IPS-15b (cell line): ENCODE results near the gene MRPL53.

Experiments used
- H3K27me3 ChIP-seq: one replicate; pipeline ENCODE4 v1.6.1; 2013; ENCODE audit warnings: low read length; ENCODE audit not compliant: control insufficient read depth, insufficient read depth
- H3K36me3 ChIP-seq: one replicate; pipeline ENCODE4 v1.6.1; 2013; ENCODE audit warnings: low read length; ENCODE audit not compliant: control insufficient read depth, insufficient read depth
- H3K4me1 ChIP-seq: one replicate; pipeline ENCODE4 v1.6.1; 2013; ENCODE audit warnings: mild to moderate bottlenecking, low read length; ENCODE audit not compliant: control insufficient read depth, insufficient read depth
- H3K4me3 ChIP-seq: one replicate; pipeline ENCODE4 v1.5.1; 2013; ENCODE audit warnings: low read depth, low read length
- H3K9ac ChIP-seq: one replicate; pipeline ENCODE4 v1.6.1; 2013; ENCODE audit warnings: low read depth, mild to moderate bottlenecking, low read length
- H3K9me3 ChIP-seq: one replicate; pipeline ENCODE4 v1.6.1; 2013; ENCODE audit warnings: mild to moderate bottlenecking, low read length; ENCODE audit not compliant: control insufficient read depth, insufficient read depth

The MRPL53 gene

GRCh38 chr2:74472086-74472944 is at the start of gene MRPL53:
TSS of gene MRPL53 (minus strand) at chr2:74472680. CDS start at chr2:74472660, 20 bp downstream.
- Histone ChIP-seq H3K4me1 (peaks cover 2% of the 10 kb centered on the region), H3K4me3 (peak within 1 kb of the TSS; percentile 89), H3K27me3 (no peaks in the 10 kb centered on the region), H3K9me3 (no peaks in the 10 kb centered on the region), H3K36me3 (peaks cover 11% of the 10 kb centered on the region), H3K9ac (peak within 1 kb of the TSS; percentile 71)

- peaks cover 6% of the 10 kb centered on the region for H3K9me3 ChIP-seq
- H3K36me3 ChIP-seq = no peaks in the 10 kb centered on the region
- H3K4me3 ChIP-seq = peak overlapping the region; percentile 49
- H3K9ac ChIP-seq = no peak overlapping the region
- peaks cover 95% of the 10 kb centered on the region for H3K27me3 ChIP-seq
- H3K4me1 ChIP-seq = no peaks in the 10 kb centered on the region
Observed at GRCh38 chr2:74516650-74517049, 44.2 kb upstream of the MRPL53 start.

DNA sequence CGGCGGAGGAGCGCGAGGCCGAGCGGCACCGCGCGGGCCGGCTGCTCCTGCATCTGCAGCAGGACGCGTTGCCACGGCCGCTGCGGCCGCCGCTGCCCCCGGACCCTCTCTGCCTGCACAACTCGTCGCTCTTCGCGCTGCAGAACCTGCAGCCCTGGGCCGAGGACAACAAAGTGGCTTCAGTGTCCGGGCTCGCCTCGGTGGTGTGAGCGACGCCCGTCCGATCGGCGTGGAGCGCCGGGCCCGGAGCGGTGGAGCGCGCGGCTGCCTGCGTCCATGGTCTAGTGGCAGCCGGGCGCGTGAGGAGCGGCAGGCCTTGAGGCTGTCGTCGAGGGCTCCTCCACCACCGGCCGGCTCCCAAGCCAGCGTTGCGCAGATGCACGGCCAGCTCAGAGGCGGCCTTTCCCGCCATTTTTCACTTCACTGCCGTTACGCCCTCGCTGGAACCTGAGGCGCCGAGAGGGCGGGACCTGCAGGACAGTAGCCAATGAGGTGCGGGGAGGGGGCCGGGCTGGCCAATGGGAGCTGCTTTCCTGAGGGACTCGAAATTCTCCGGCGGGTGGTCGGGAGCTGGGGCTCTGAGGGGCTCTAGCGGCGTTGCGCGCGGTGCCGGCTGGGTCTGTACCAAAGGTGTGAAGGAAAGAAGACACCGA is 43.6 kb upstream of the MRPL53 start:
- H3K9me3 ChIP-seq = peaks cover 6% of the 10 kb centered on the region

GRCh38 chr2:74515271-74515980 is 42.9 kb upstream of the MRPL53 start:
- H3K36me3 ChIP-seq = no peaks in the 10 kb centered on the region
- peak overlapping the region; percentile 49 for H3K4me3 ChIP-seq
- H3K9ac ChIP-seq = no peak overlapping the region
- peaks cover 6% of the 10 kb centered on the region for H3K9me3 ChIP-seq
- no peaks in the 10 kb centered on the region for H3K4me1 ChIP-seq
- H3K27me3 ChIP-seq = peaks cover 99% of the 10 kb centered on the region

More for the DNA sequence above, 43.6 kb upstream of the MRPL53 start:
- Histone ChIP-seq H3K9ac (no peak overlapping the region), H3K4me3 (peak overlapping the region; percentile 49), H3K4me1 (no peaks in the 10 kb centered on the region), H3K36me3 (no peaks in the 10 kb centered on the region), H3K27me3 (peaks cover 98% of the 10 kb centered on the region)

DNA sequence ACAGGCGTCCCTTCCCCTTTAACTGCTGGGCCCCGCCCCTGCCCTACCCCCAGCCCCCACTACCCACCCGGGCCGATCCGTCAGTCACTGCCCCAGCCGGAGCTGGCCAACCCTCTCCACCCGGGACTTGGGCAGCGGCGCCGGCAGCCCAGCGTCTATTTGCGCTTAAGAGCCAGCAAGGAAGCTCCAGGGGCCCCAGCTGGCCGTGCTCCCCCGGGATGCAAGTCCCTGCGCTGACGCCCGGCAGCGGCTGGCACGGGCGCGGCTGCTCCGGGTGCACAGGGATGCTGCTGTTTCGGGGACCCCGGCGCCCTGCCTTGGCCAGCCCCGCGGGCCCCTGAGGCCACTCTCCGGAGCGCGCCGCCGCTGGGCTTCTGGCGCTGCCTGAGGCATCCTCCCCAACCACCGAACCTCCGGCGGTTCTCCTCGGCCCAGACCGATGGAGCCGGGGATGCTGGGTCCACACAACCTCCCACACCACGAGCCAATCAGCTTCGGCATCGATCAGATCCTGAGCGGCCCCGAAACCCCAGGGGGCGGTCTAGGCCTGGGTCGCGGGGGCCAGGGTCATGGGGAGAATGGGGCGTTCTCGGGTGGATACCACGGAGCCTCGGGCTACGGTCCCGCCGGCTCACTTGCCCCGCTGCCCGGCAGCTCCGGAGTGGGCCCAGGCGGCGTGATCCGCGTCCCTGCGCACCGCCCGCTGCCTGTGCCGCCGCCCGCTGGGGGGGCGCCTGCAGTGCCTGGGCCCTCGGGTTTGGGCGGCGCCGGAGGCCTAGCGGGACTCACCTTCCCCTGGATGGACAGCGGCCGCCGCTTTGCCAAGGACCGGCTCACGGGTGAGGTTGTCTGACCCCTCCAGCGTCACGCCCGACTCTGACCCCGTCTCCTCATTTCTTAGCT is 42.1 kb upstream of the MRPL53 start, which contains the start of gene TLX2:
TLX2 (plus strand) TSS at position 83 of the 903 bp plus-strand sequence; CDS start at position 440, 357 bp downstream.
- peak within 1 kb of the TSS; percentile 52 for H3K4me3 ChIP-seq
- H3K27me3 ChIP-seq = peaks cover 99% of the 10 kb centered on the region
- no peak within 1 kb of the TSS for H3K9ac ChIP-seq
- H3K4me1 ChIP-seq = no peaks in the 10 kb centered on the region
- H3K36me3 ChIP-seq = no peaks in the 10 kb centered on the region
- H3K9me3 ChIP-seq = peaks cover 6% of the 10 kb centered on the region

DNA sequence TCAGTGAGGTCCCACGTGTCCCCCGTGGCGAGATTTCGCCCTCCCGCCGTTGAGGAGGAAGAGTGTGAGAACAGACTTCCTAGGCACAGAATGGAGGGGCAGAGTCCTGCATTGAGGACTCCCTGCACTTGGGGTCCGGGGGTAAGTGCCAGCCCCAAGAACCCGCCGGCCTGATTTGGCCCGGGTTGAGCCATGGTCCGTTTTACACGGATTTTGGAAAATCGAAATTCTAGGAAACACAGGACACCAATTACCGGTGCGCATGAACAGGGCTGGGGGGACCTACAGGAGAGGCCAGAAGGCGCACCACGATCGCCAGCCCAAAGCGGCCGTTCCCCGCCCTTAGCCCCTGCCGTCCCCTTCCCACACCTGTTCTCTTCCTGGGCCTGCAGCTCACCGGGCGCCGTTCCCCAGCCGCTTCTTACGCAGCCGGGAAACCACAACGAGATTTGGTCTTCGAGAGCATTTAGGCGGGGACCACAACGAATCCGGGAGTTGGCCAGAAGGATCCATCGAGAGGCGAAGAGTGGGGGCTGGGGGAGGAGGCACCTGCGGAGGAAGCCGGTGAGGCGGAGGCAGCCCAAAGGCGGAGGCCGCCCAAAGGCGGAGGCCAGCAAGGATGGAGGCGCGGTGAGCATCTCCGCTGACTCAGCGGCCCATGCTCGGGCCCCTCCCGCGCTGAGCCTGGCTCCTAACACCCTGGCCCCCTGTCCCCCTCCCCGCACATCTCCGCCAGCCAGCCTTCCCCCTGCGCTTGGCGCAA is 41.3 kb upstream of the MRPL53 start:
- Histone ChIP-seq H3K9me3 (peaks cover 6% of the 10 kb centered on the region), H3K4me1 (no peaks in the 10 kb centered on the region), H3K27me3 (peaks cover 99% of the 10 kb centered on the region), H3K4me3 (peak overlapping the region; percentile 52), H3K36me3 (no peaks in the 10 kb centered on the region), H3K9ac (no peak overlapping the region)

DNA sequence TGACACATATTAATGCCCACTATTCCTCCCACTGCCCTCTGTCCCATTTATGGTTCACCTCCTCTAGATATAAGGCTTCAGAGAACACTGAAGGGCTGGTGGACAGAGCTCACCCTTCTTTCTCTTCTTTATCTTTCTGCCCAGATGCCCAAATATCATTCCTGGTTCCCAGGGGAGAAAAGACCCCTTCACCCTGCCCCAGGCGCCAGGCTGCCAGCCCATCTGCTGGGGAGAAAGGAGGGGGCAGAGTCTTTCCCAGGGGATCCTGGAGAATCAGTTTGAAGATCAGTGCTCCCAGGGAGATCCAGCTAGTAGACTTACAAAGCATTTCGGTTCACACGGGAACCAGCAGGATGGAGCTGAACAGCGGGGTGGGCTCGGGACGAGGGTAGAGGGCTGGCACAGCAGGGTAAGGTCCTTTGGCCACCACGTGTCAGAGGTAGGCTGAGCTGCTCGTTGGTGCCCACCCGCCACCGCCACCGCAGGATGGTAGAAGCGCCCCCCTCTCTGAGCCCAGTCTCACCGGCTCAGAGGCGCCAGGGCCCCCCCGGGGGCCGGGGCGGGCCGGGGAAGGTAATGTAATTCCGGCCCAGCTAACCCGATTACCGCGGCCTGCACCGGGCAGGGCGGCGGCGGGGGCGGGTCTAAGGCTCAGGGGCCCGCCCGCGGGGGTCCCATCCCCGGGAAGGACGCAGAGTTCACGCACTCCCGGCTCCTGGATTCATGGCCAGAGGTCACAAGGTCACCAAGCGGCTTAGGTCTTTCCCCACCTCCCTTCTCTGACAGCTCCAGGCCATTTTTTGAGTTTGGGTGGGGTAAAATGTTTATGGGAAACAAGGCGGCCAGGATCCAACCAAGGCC is 40.5 kb upstream of the MRPL53 start:
- Histone ChIP-seq H3K27me3 (peaks cover 98% of the 10 kb centered on the region), H3K9me3 (peaks cover 6% of the 10 kb centered on the region), H3K4me1 (no peaks in the 10 kb centered on the region), H3K9ac (no peak overlapping the region), H3K36me3 (no peaks in the 10 kb centered on the region), H3K4me3 (peak overlapping the region; percentile 52)

- H3K9me3 ChIP-seq = no peaks in the 10 kb centered on the region
- H3K4me1 ChIP-seq = peaks cover 3% of the 10 kb centered on the region
- H3K9ac ChIP-seq = no peak overlapping the region
- H3K27me3 ChIP-seq = peaks cover 85% of the 10 kb centered on the region
- no peak overlapping the region for H3K4me3 ChIP-seq
- no peaks in the 10 kb centered on the region for H3K36me3 ChIP-seq
Observed at GRCh38 chr2:74511104-74511989, 38.9 kb upstream of the MRPL53 start.

- Histone ChIP-seq H3K9me3 (no peaks in the 10 kb centered on the region), H3K4me1 (peaks cover 3% of the 10 kb centered on the region), H3K27me3 (peaks cover 82% of the 10 kb centered on the region), H3K36me3 (peaks cover 3% of the 10 kb centered on the region), H3K4me3 (no peak overlapping the region), H3K9ac (no peak overlapping the region)
Observed at GRCh38 chr2:74510272-74510671, 37.8 kb upstream of the MRPL53 start.
